Fibroblast of lung (primary cell): ENCODE measurements around the gene SOX15. TPM values are rescaled to one million over a fixed set of nuclear protein-coding genes. Genes with fewer than 3 reads are reported as not detected.
A peak's percentile ranks its signal among the peaks of the same experiment; 100 is the strongest.

Source experiments
- DNase-seq, 2 donors: peaks; one replicate each; pipeline versions ENCODE4 v3.0.0 to v3.0.0-alpha.2; 2010; ENCODE audit warnings: low read depth in 2 of 2
- H2AFZ ChIP-seq: 2 replicates; pipeline ENCODE4 v1.5.1; 2012; ENCODE audit warnings: low read length, control low read depth, inconsistent platforms
- H3K27ac ChIP-seq: 2 replicates; pipeline ENCODE4 v1.5.1; 2011; ENCODE audit warnings: low read length, control low read depth; ENCODE audit not compliant: insufficient read depth
- H3K27me3 ChIP-seq: 2 replicates; pipeline ENCODE4 v1.5.1; 2011; ENCODE audit warnings: mild to moderate bottlenecking, low read length; ENCODE audit not compliant: control insufficient read depth, insufficient read depth
- H3K36me3 ChIP-seq: 2 replicates; pipeline ENCODE4 v1.5.1; 2011; ENCODE audit warnings: low read length; ENCODE audit not compliant: control insufficient read depth, insufficient read depth
- H3K4me1 ChIP-seq: 2 replicates; pipeline ENCODE4 v1.5.1; 2011; ENCODE audit warnings: low read length; ENCODE audit not compliant: control insufficient read depth, insufficient read depth; ENCODE audit errors: extremely low read depth
- H3K4me2 ChIP-seq: 2 replicates; pipeline ENCODE4 v1.5.1; 2011; ENCODE audit warnings: low read length, control low read depth; ENCODE audit not compliant: insufficient read depth; ENCODE audit errors: extremely low read depth
- H3K4me3 ChIP-seq, 4 experiments: fragments of 200-600 bp in 1 of 4; sonication (generic) in 1 of 4; replicated peaks in 1 of 4; 2 replicates each; pipeline ENCODE4 v1.5.1; 2011 to 2016; ENCODE audit warnings: low read length in 4 of 4, low read depth in 3 of 4, mild to moderate bottlenecking in 3 of 4, control low read depth in 2 of 4, inconsistent platforms in 1 of 4, mixed read lengths in 1 of 4; ENCODE audit not compliant: insufficient read depth in 1 of 4; ENCODE audit errors: control extremely low read depth in 1 of 4
- H3K79me2 ChIP-seq: 2 replicates; pipeline ENCODE4 v1.5.1; 2012; ENCODE audit warnings: mild to moderate bottlenecking, low read length, inconsistent platforms; ENCODE audit not compliant: control insufficient read depth, insufficient read depth
- H3K9ac ChIP-seq: 2 replicates; pipeline ENCODE4 v1.5.1; 2011; ENCODE audit warnings: mild to moderate bottlenecking, low read length, control low read depth; ENCODE audit not compliant: insufficient read depth
- H3K9me3 ChIP-seq: 2 replicates; pipeline ENCODE4 v1.5.1; 2012; ENCODE audit warnings: low read depth, low read length; ENCODE audit not compliant: control insufficient read depth, insufficient read depth
- H4K20me1 ChIP-seq: 2 replicates; pipeline ENCODE4 v1.5.1; 2011; ENCODE audit warnings: low read length; ENCODE audit not compliant: control insufficient read depth, insufficient read depth; ENCODE audit errors: extremely low read depth
- CTCF ChIP-seq, 2 donors: IDR thresholded peaks in 1 of 2; conservative IDR thresholded peaks in 1 of 2; 1 replicate in 1 of 2; 2 replicates in 1 of 2; pipeline ENCODE4 v1.5.1; 2011 to 2012; ENCODE audit warnings: low read length in 2 of 2, control low read depth in 1 of 2, inconsistent platforms in 1 of 2, low read depth in 1 of 2, mild to moderate bottlenecking in 1 of 2
- EZH2 ChIP-seq: IDR thresholded peaks from 2 replicates; pipeline ENCODE4 v1.5.1; 2012; ENCODE audit warnings: low read length, control low read depth, mild to moderate bottlenecking; ENCODE audit errors: missing control alignments
- polyA plus RNA-seq, 2 donors: library from polyadenylated mRNA; depleted of rRNA in 1 of 2; stranded (reverse) in 1 of 2; unstranded in 1 of 2; fragments of >200 nt; gene quantifications; 2 replicates each; pipeline ENCODE4 v1.2.1, GENCODE V29; 2011 to 2012; ENCODE audit warnings: missing spikeins in 1 of 2
- total RNA-seq: library from RNA; depleted of rRNA; stranded (reverse); fragments of >200 nt; gene quantifications from 2 replicates; pipeline ENCODE4 v1.2.1, GENCODE V29; 2014

Gene SOX15
- total and polyA plus RNA-seq, 2 donors (not counting 1 experiment from before 2014, with no cell fraction given) = 0.36 to 0.50 TPM

GRCh38 chr17:7557147-7557764 lies 32.6 kb downstream of the SOX15 start:
- Histone ChIP-seq H3K9me3 (no peaks in the 10 kb centered on the region), H4K20me1 (no peaks in the 10 kb centered on the region)

GRCh38 chr17:7556627-7557026 lies 33.3 kb downstream of the SOX15 start:
- no peak overlapping the region for H3K27ac ChIP-seq
- TF ChIP-seq CTCF (conservative IDR thresholded peaks at IDR 0.05 in 1 of 2, IDR thresholded peaks at IDR 0.05 in 1 of 2; ENCODE audit: low read depth in 1 of 2, low read length in 2 of 2) = no peak
- no peak for TF ChIP-seq EZH2

More at GRCh38 chr17:7557147-7557764, 32.6 kb downstream of the SOX15 start:
- H3K9ac ChIP-seq = no peak overlapping the region
- no peak overlapping the region for H3K4me2 ChIP-seq
- H3K27ac ChIP-seq = no peak overlapping the region
- no peaks in the 10 kb centered on the region for H3K36me3 ChIP-seq
- H3K79me2 ChIP-seq = peaks cover 4% of the 10 kb centered on the region
- H3K27me3 ChIP-seq = no peaks in the 10 kb centered on the region
- H2AFZ ChIP-seq = no peak overlapping the region
- DNase-seq = no peak
- H3K4me1 ChIP-seq = peaks cover 11% of the 10 kb centered on the region
- H3K4me3 ChIP-seq = no peak overlapping the region
- TF ChIP-seq CTCF (conservative IDR thresholded peaks at IDR 0.05 in 1 of 2, IDR thresholded peaks at IDR 0.05 in 1 of 2; ENCODE audit: low read depth in 1 of 2, low read length in 2 of 2) (no peak), EZH2 (no peak)

GRCh38 chr17:7555320-7555948 lies 34.5 kb downstream of the SOX15 start:
- Histone ChIP-seq H3K27ac (no peak overlapping the region), H3K79me2 (no peaks in the 10 kb centered on the region), H3K36me3 (no peaks in the 10 kb centered on the region), H3K9me3 (no peaks in the 10 kb centered on the region), H2AFZ (no peak overlapping the region), H3K27me3 (no peaks in the 10 kb centered on the region), H3K4me3 (no peak overlapping the region), H3K9ac (no peak overlapping the region), H3K4me2 (no peak overlapping the region), H4K20me1 (no peaks in the 10 kb centered on the region), H3K4me1 (peaks cover 9% of the 10 kb centered on the region)
- TF ChIP-seq EZH2 = no peak
- TF ChIP-seq CTCF (conservative IDR thresholded peaks at IDR 0.05 in 1 of 2, IDR thresholded peaks at IDR 0.05 in 1 of 2; ENCODE audit: low read depth in 1 of 2, low read length in 2 of 2) = peak in 1 of 2 donors; percentile 4
- DNase-seq = no peak

More at GRCh38 chr17:7556627-7557026, 33.3 kb downstream of the SOX15 start:
- H3K9me3 ChIP-seq = no peaks in the 10 kb centered on the region
- no peak overlapping the region for H2AFZ ChIP-seq
- no peaks in the 10 kb centered on the region for H3K36me3 ChIP-seq
- no peaks in the 10 kb centered on the region for H3K79me2 ChIP-seq
- DNase-seq = no peak
- no peak overlapping the region for H3K4me3 ChIP-seq
- H3K4me2 ChIP-seq = no peak overlapping the region
- H3K4me1 ChIP-seq = peaks cover 11% of the 10 kb centered on the region
- no peak overlapping the region for H3K9ac ChIP-seq
- no peaks in the 10 kb centered on the region for H4K20me1 ChIP-seq
- H3K27me3 ChIP-seq = no peaks in the 10 kb centered on the region
